Cerebellar cortex (tissue), 1 donor: ENCODE measurements around the gene ELP6.
"Not testable (repeated sequence)": the region's sequence is repeated elsewhere in the genome, so short reads cannot be mapped to it uniquely, and the experiment has no call there.

ENCODE experiments used
- DNase-seq: peaks from one replicate; pipeline ENCODE4 v3.0.0-alpha.2; 2015; ENCODE audit warnings: low spot score

ELP6 gene

GRCh38 chr3:47464588-47464987 is 48.9 kb downstream of the ELP6 start:
- DNase-seq: no peak

- DNase-seq: not testable (repeated sequence)
These were observed 53.9 kb downstream of the ELP6 start for GRCh38 chr3:47459534-47460085.

- no peak for DNase-seq
These were observed 56.5 kb downstream of the ELP6 start for GRCh38 chr3:47456984-47457383.

- no peak for DNase-seq
These were observed 57.6 kb downstream of the ELP6 start for GRCh38 chr3:47455806-47456452.

- no peak for DNase-seq
These were observed 60.9 kb downstream of the ELP6 start for GRCh38 chr3:47452453-47453215.
